C4-2B (cell line): ENCODE measurements around the gene SP100.

Experiments used
- ZFX ChIP-seq: fragments of 450-650 bp; IDR thresholded peaks from 2 replicates; pipeline ENCODE4 v1.6.1; 2017
- TF ChIP-seq, protein P1 (sequence below): fragments of 450-650 bp; conservative IDR thresholded peaks from 2 replicates; pipeline ENCODE4 v1.5.1; 2017; ENCODE audit warnings: mild to moderate bottlenecking

DNA sequence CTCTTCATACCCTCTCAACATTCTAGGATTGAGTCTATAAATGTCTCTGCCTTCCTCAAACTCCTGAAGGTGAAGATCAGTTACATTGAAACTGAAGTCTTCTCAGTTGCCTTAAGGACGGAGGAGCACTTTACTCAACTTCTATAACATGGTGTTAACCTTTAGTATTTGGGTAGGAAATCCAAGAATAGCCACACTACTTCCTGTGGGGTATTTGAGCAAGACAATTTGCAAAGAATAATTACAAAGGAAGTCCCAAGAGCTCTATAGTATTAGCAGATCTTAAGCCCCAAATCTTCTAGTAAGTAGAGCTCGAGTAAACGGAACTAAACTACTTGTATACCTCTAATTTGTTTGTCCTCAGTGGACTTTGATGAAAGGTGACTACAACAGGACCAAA is 80.9 kb downstream of the SP100 start:
- TF ChIP-seq, protein P1, sequence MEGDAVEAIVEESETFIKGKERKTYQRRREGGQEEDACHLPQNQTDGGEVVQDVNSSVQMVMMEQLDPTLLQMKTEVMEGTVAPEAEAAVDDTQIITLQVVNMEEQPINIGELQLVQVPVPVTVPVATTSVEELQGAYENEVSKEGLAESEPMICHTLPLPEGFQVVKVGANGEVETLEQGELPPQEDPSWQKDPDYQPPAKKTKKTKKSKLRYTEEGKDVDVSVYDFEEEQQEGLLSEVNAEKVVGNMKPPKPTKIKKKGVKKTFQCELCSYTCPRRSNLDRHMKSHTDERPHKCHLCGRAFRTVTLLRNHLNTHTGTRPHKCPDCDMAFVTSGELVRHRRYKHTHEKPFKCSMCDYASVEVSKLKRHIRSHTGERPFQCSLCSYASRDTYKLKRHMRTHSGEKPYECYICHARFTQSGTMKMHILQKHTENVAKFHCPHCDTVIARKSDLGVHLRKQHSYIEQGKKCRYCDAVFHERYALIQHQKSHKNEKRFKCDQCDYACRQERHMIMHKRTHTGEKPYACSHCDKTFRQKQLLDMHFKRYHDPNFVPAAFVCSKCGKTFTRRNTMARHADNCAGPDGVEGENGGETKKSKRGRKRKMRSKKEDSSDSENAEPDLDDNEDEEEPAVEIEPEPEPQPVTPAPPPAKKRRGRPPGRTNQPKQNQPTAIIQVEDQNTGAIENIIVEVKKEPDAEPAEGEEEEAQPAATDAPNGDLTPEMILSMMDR: no peak
- TF ChIP-seq ZFX: no peak
